Activated CD4-positive, alpha-beta T cell treated with anti-CD3 and anti-CD28 coated beads, Interleukin-2, amount 50 U/mL, for 24 hours (primary cell): Measurements from ENCODE around the gene RNF40.
"Not testable (repeated sequence)": the region's sequence is repeated elsewhere in the genome, so short reads cannot be mapped to it uniquely, and the experiment has no call there.

Source experiments
- DNase-seq, 2 donors: peaks; one replicate each; pipeline ENCODE4 v3.0.0-alpha.2; 2020; ENCODE audit warnings: low read depth in 1 of 2, low spot score in 1 of 2

RNF40 gene

DNA sequence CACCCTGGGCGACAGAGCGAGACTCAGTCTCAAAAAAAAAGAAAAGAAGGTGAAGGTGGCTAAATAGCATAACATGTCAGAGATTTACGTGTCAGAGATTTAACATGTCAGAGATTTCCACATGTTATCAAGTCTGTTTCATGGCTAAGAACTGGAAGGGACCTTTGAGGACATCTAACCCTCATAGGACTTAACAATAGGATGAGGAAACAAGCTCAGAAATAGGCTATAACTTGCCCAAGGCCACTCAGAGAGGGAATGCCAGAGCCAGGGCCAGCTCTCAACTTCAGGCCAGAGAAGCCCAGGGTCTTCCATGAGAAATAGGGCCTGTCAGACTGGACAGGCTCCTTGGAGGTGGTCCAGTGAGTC lies 51.7 kb downstream of the RNF40 start:
- no peak for DNase-seq

DNA sequence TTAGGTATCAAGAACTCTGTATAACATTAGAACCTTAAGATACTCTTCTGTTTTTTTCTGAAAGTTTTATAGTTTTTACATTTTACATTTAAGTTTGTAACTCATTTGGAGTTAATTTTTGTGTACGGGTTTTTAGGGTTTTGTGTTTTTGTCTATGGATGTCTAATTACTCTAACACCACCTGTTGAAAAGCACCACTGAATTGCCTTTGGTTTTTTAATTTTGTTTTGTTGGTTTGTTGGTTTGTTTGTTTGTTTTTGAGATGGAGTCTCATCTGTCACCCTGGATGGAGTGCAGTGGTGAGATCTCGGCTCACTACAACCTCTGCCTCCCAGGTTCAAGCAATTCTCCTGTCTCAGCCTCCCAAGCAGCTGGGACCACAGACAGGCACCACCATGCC lies 54.6 kb downstream of the RNF40 start:
- no peak for DNase-seq

DNA sequence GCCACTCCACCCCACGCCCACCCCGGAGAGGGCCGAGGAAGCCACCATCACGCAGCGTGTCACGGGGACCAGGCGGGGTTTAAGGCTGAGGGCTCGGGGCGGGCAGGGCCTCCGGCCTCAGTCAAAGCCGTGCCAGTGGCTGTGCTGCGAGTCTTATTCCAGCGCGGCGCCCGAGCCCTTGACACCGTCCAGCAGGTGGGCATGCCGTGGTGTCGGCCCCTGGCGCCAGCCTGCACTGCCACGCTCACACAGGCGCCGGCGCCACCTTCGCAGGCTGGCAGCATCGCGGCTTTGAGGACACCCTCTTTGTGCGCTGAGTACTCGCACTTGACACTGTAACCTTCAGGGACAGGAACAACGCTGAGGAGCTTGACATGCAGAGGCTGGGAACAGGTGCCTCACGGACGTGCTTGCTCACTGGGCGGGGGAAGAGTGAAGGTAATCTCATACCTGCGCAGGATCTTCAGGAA lies 58.9 kb downstream of the RNF40 start:
- no peak for DNase-seq

DNA sequence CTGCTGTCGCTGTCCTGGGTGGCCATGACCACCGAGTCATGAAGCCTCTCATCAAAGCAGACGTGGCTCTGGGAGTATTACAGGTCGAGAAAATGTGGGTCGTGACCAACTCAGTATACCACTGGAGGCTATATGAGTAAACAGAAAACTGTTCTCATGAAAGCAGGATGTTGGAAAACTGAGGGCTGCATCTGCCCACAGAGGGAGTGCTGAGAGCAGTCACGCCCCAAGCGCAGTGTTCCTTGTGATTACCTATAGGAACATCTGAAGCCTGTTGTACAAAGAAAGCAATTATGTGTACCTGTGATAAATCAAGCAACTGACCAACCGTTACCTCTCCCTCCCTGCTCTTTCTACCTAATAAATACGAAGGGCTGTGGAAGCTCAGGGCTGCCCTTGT lies 59.3 kb downstream of the RNF40 start:
- DNase-seq, result not testable (repeated sequence)

DNA sequence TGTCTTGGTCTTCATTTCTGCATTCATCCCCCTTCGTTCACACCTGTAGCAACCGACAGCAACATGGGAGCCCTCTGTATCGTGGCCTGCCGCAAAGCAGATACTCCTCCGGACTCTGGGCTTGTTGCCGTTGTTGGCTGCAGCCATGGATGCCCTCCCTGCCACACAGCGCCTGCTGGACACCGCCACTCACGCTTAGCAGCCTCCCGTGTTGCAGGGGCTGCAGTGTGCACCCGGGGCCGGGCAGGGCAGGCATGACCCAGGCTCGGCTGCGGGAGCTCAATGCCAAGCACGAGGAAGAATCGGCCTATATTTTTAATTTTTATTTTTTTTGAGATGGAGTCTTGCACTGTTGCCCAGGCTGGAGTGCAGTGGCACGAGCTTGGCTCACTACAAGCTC lies 59.8 kb downstream of the RNF40 start:
- no peak for DNase-seq
